Measurements from ENCODE around the gene NR6A1. TPM values are rescaled to one million over a fixed set of nuclear protein-coding genes. Genes with fewer than 3 reads are reported as not detected.

NR6A1 gene
- total RNA-seq, 4 donors from 2014 or later = 1.7 to 8.4 (median 5.5) TPM

- no peaks in the 10 kb centered on the region for H3K9me3 ChIP-seq
- TF ChIP-seq EP300 (IDR thresholded peaks at IDR 0.05) (no peak), CTCF (IDR thresholded peaks at IDR 0.05) (no peak), POLR2A (IDR thresholded peaks at IDR 0.05) (no peak)
- WGBS, 2 donors = 86 to 95% methylated on average over 6 of the region's 6 CpGs
- H3K4me3 ChIP-seq = no peak overlapping the region
- H3K4me1 ChIP-seq = peaks cover 0 to 40% (median 31%) of the 10 kb centered on the region in 4 donors
- no peaks in the 10 kb centered on the region for H3K27me3 ChIP-seq
- H3K36me3 ChIP-seq = peaks cover 0 to 37% (median 0%) of the 10 kb centered on the region in 3 donors
- H3K27ac ChIP-seq = peak overlapping the region in 1 of 4 donors; percentile 19
- no peak for DNase-seq (ENCODE audit: low spot score in 2 of 2)
These were observed 38.1 kb upstream of the NR6A1 start for GRCh38 chr9:124809211-124809610.

DNA sequence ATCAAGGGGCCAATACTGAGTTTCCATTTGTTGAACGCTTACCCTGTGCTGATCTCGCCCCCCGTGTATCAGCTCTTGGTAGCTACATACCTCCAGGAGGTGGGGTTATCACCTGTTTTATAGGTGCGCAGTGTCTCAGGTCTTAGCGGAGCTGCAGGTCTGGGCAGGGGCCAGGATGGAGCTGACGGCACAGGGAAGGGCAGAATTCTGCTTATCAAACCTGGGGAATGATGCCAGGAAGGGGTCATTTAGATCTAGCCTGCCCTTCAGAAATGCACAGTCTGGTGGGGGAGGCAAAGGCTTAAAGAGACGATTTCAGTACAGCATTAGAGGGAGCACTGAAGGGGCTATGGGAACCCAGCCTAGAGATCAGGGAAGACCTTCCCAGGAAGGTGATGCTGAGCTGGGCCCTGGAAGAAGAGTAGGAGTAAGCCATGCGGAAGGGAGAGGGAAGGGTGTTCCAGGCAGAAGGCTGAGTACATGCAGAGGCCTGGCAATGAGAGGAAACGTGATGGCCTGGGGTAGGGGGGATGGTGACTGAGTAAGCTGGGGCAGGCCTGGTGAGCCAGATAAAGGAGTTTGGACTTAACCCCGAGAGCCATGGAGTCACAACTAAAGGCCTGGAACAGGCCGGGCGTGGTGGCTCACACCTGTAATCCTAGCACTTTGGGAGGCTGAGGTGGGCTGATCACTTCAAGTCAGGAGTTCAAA, 37.3 kb upstream of the NR6A1 start:
- no peaks in the 10 kb centered on the region for H3K27me3 ChIP-seq
- 86 to 89% methylated on average over 12 of the region's 12 CpGs for WGBS, 2 donors
- H3K4me3 ChIP-seq = no peak overlapping the region
- H3K27ac ChIP-seq = no peak overlapping the region
- peaks cover 0 to 32% (median 27%) of the 10 kb centered on the region in 4 donors for H3K4me1 ChIP-seq
- peaks cover 0 to 45% (median 0%) of the 10 kb centered on the region in 3 donors for H3K36me3 ChIP-seq
- TF ChIP-seq CTCF (IDR thresholded peaks at IDR 0.05) (no peak), EP300 (IDR thresholded peaks at IDR 0.05) (no peak), POLR2A (IDR thresholded peaks at IDR 0.05) (no peak)
- DNase-seq (ENCODE audit: low spot score in 2 of 2) = no peak
- H3K9me3 ChIP-seq = no peaks in the 10 kb centered on the region

GRCh38 chr9:124805186-124805585, 34.1 kb upstream of the NR6A1 start:
- Histone ChIP-seq H3K27ac (peak overlapping the region in 1 of 4 donors; percentile 3), H3K27me3 (no peaks in the 10 kb centered on the region), H3K9me3 (no peaks in the 10 kb centered on the region), H3K36me3 (peaks cover 0 to 58% (median 0%) of the 10 kb centered on the region in 3 donors), H3K4me1 (peaks cover 0 to 21% (median 16%) of the 10 kb centered on the region in 4 donors), H3K4me3 (no peak overlapping the region)
- 59 to 74% methylated on average over 4 of the region's 4 CpGs for WGBS, 2 donors
- TF ChIP-seq CTCF (IDR thresholded peaks at IDR 0.05) (no peak), POLR2A (IDR thresholded peaks at IDR 0.05) (no peak), EP300 (IDR thresholded peaks at IDR 0.05) (no peak)
- DNase-seq (ENCODE audit: low spot score in 2 of 2) = no peak

- H3K9me3 ChIP-seq = no peaks in the 10 kb centered on the region
- peaks cover 0 to 34% (median 27%) of the 10 kb centered on the region in 4 donors for H3K4me1 ChIP-seq
- TF ChIP-seq CTCF (IDR thresholded peaks at IDR 0.05) (no peak), POLR2A (IDR thresholded peaks at IDR 0.05) (no peak), EP300 (IDR thresholded peaks at IDR 0.05) (no peak)
- no peaks in the 10 kb centered on the region for H3K27me3 ChIP-seq
- 96 to 97% methylated on average over 6 to 7 of the region's 8 CpGs for WGBS, 2 donors
- DNase-seq (ENCODE audit: low spot score in 2 of 2) = no peak
- H3K27ac ChIP-seq = no peak overlapping the region
- H3K36me3 ChIP-seq = peaks cover 0 to 51% (median 0%) of the 10 kb centered on the region in 3 donors
- no peak overlapping the region for H3K4me3 ChIP-seq
These were observed 32.8 kb upstream of the NR6A1 start for GRCh38 chr9:124803911-124804310.

DNA sequence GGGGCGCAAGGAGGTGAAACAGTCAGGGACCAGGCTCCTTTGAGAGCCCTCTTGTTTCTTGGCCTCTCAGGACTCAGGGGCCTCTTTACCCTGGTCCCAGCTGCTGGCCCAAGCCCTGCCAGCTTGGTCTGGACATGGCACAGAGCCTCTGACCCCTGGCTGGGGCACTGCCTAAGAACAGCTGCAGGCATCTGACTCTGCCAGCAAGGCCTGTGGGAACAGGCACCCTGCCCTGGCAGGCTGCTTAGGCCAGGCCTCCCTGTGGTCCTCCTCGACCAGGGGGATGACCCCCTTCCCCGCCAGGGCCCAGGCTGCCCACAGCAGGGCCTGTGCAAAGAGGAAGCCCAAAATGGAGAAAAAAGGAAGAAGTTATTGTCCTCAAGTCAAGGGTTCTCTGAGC, 31.3 kb upstream of the NR6A1 start:
- TF ChIP-seq CTCF (IDR thresholded peaks at IDR 0.05) = no peak
- TF ChIP-seq EP300 (IDR thresholded peaks at IDR 0.05) = no peak
- no peak for TF ChIP-seq POLR2A (IDR thresholded peaks at IDR 0.05)
- peaks cover 0 to 45% (median 33%) of the 10 kb centered on the region in 4 donors for H3K4me1 ChIP-seq
- H3K36me3 ChIP-seq = peaks cover 0 to 44% (median 0%) of the 10 kb centered on the region in 3 donors
- DNase-seq (ENCODE audit: low spot score in 2 of 2) = no peak
- H3K9me3 ChIP-seq = no peaks in the 10 kb centered on the region
- no peaks in the 10 kb centered on the region for H3K27me3 ChIP-seq
- peak overlapping the region in 2 of 4 donors; percentile 27 to 46 for H3K27ac ChIP-seq
- no peak overlapping the region for H3K4me3 ChIP-seq
- WGBS, 2 donors = 42 to 60% methylated on average over 3 of the region's 3 CpGs
